Measurements from ENCODE around the gene TUBB6. TPM values are rescaled to one million over a fixed set of nuclear protein-coding genes. Genes with fewer than 3 reads are reported as not detected.

The TUBB6 gene
- total and polyA plus RNA-seq, 2 donors (not counting 1 experiment from before 2014, with no cell fraction given), result 30.4 to 58.7 TPM

DNA sequence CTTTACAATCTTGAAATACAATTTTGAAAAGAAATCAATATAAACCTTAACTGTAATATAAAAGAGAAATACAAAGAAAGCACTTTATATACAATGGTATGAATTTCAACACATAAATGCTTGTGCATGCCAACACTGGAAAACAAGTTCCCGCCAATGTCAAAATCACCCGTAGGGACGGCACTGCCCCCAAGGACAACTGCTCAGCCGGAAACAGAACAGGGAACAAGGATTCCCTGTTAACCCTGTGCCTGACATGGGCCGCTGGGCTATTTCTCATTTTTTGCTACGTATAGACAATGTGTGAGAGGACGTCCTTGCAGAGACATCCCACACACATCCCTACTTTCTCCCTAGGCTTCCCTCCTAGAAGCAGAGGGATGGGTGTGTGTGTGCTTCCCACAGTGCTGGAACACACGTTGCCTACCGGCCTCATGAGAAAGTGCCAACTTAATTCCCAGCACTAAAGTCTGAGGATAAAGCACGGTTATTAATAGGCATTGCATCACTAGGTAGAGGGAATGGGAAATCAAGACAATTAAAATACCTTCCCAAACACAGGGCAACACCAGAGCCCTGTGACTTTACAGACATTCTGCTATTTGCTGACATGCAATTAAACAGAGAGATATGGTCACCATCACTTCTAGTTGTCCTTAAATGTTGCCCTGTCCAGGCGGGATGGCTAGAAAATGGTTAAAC is 54.6 kb downstream of the TUBB6 start:
- Histone ChIP-seq H3K79me2 (ENCODE audit: control insufficient read depth, insufficient read depth, low read length) (peaks cover 5% of the 10 kb centered on the region), H3K9me3 (ENCODE audit: control extremely low read depth in 1 of 3, control insufficient read depth in 2 of 3, insufficient read depth in 1 of 3, low read length in 2 of 3) (no peaks in the 10 kb centered on the region), H3K36me3 (replicated peaks in 1 of 2; ENCODE audit: control extremely low read depth in 1 of 2, control insufficient read depth in 1 of 2, extremely low read depth in 1 of 2, insufficient read depth in 2 of 2, low read length in 1 of 2) (peaks cover 15 to 78% of the 10 kb centered on the region in 2 experiments), H3K4me3 (ENCODE audit: control extremely low read depth in 1 of 5, extremely low read depth in 1 of 5, insufficient read depth in 1 of 5, low read depth in 2 of 5, low read length in 4 of 5) (no peak overlapping the region), H3K27ac (ENCODE audit: low read length in 2 of 2) (no peak overlapping the region), H3K9ac (ENCODE audit: low read length) (no peak overlapping the region), H4K20me1 (ENCODE audit: control insufficient read depth, insufficient read depth, low read length, poor library complexity, severe bottlenecking) (no peaks in the 10 kb centered on the region), H2AFZ (ENCODE audit: insufficient read depth, low read depth, low read length, poor library complexity, severe bottlenecking) (no peak overlapping the region), H3K27me3 (replicated peaks in 1 of 4; ENCODE audit: control extremely low read depth in 1 of 4, control insufficient read depth in 3 of 4, insufficient read depth in 4 of 4, low read length in 3 of 4) (no peaks in the 10 kb centered on the region), H3K4me1 (ENCODE audit: control insufficient read depth in 2 of 2, insufficient read depth in 2 of 2, low read length in 2 of 2) (no peaks in the 10 kb centered on the region), H3K4me2 (replicated peaks; ENCODE audit: low read depth, low read length, poor library complexity, severe bottlenecking) (no peak overlapping the region)
- WGBS (ENCODE audit: insufficient coverage), result 90% methylated on average over 4 of the region's 11 CpGs
- no peaks in the 10 kb centered on the region for H3K27me3 Mint-ChIP-seq
- H3K4me1 Mint-ChIP-seq, result no peaks in the 10 kb centered on the region
- no peaks in the 10 kb centered on the region for H3K9me3 Mint-ChIP-seq (ENCODE audit: insufficient read depth)
- ChIA-PET CTCF (interaction anchor here (0.6 kb wide), 1 partner anchor 1372 kb away, joined by 3 read pairs; no protein-coding TSS in a partner anchor), POLR2A (no interaction called here)
- H3K27ac Mint-ChIP-seq, result no peak overlapping the region
- TF ChIP-seq, protein P1, sequence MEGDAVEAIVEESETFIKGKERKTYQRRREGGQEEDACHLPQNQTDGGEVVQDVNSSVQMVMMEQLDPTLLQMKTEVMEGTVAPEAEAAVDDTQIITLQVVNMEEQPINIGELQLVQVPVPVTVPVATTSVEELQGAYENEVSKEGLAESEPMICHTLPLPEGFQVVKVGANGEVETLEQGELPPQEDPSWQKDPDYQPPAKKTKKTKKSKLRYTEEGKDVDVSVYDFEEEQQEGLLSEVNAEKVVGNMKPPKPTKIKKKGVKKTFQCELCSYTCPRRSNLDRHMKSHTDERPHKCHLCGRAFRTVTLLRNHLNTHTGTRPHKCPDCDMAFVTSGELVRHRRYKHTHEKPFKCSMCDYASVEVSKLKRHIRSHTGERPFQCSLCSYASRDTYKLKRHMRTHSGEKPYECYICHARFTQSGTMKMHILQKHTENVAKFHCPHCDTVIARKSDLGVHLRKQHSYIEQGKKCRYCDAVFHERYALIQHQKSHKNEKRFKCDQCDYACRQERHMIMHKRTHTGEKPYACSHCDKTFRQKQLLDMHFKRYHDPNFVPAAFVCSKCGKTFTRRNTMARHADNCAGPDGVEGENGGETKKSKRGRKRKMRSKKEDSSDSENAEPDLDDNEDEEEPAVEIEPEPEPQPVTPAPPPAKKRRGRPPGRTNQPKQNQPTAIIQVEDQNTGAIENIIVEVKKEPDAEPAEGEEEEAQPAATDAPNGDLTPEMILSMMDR (IDR thresholded peaks at IDR 0.05), result no peak
- no peak for TF ChIP-seq EZH2 (IDR thresholded peaks at IDR 0.05; ENCODE audit: borderline replicate concordance, insufficient read depth, low read depth, low read length, poor library complexity, severe bottlenecking)
- no peak overlapping the region for H3K4me3 Mint-ChIP-seq
- DNase-seq (no peak), ATAC-seq (ENCODE audit: low read depth) (no peak)
- intact Hi-C loops (cut with micrococcal nuclease), result no loop called here

DNA sequence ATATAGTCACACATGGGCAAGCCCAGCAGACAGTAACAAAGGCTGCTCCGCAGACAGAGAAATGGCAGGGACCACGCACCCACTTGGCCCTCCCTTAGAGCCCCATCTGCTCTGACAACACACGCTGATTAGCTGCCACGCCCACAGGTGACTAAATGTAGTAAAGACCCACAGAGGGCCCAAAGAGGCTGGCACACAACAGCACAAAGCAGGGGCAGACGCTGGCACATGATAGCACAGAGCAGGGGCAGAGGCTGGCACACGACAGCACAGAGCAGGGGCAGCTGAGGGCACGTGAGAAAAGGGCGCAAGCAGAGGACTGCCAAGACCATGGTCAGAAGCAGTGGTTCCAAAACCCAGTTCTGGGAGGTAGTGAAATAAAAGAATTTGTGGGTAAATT is 58.3 kb downstream of the TUBB6 start:
- no peaks in the 10 kb centered on the region for H3K9me3 ChIP-seq (ENCODE audit: control extremely low read depth in 1 of 3, control insufficient read depth in 2 of 3, insufficient read depth in 1 of 3, low read length in 2 of 3)
- ATAC-seq (ENCODE audit: low read depth), result no peak
- Mint-ChIP-seq H3K4me3 (no peak overlapping the region), H3K27ac (no peak overlapping the region), H3K4me1 (peaks cover 1% of the 10 kb centered on the region), H3K9me3 (ENCODE audit: insufficient read depth) (no peaks in the 10 kb centered on the region), H3K27me3 (no peaks in the 10 kb centered on the region)
- no peaks in the 10 kb centered on the region for H3K27me3 ChIP-seq (replicated peaks in 1 of 4; ENCODE audit: control extremely low read depth in 1 of 4, control insufficient read depth in 3 of 4, insufficient read depth in 4 of 4, low read length in 3 of 4)
- H4K20me1 ChIP-seq (ENCODE audit: control insufficient read depth, insufficient read depth, low read length, poor library complexity, severe bottlenecking), result peaks cover 14% of the 10 kb centered on the region
- peaks cover 31% of the 10 kb centered on the region for H3K79me2 ChIP-seq (ENCODE audit: control insufficient read depth, insufficient read depth, low read length)
- CTCF ChIA-PET, result no interaction called here
- no peak for DNase-seq
- no peak overlapping the region for H3K4me2 ChIP-seq (replicated peaks; ENCODE audit: low read depth, low read length, poor library complexity, severe bottlenecking)
- no peak overlapping the region for H2AFZ ChIP-seq (ENCODE audit: insufficient read depth, low read depth, low read length, poor library complexity, severe bottlenecking)
- intact Hi-C loops (cut with micrococcal nuclease), result no loop called here
- no peak overlapping the region for H3K4me3 ChIP-seq (ENCODE audit: control extremely low read depth in 1 of 5, extremely low read depth in 1 of 5, insufficient read depth in 1 of 5, low read depth in 2 of 5, low read length in 4 of 5)
- no peak overlapping the region for H3K9ac ChIP-seq (ENCODE audit: low read length)
- H3K27ac ChIP-seq (ENCODE audit: low read length in 2 of 2), result no peak overlapping the region
- peaks cover 12 to 65% of the 10 kb centered on the region in 2 experiments for H3K36me3 ChIP-seq (replicated peaks in 1 of 2; ENCODE audit: control extremely low read depth in 1 of 2, control insufficient read depth in 1 of 2, extremely low read depth in 1 of 2, insufficient read depth in 2 of 2, low read length in 1 of 2)
- WGBS (ENCODE audit: insufficient coverage), result 98% methylated on average over 8 of the region's 8 CpGs
- POLR2A ChIA-PET, result no interaction called here
- TF ChIP-seq EZH2 (IDR thresholded peaks at IDR 0.05; ENCODE audit: borderline replicate concordance, insufficient read depth, low read depth, low read length, poor library complexity, severe bottlenecking), result no peak
- TF ChIP-seq, protein P1 (IDR thresholded peaks at IDR 0.05), result no peak
- no peaks in the 10 kb centered on the region for H3K4me1 ChIP-seq (ENCODE audit: control insufficient read depth in 2 of 2, insufficient read depth in 2 of 2, low read length in 2 of 2)
